Ectodermal cell (in vitro differentiated cells): ENCODE results near the gene FHIT.

Experiments
- H3K27ac ChIP-seq: 2 replicates; pipeline ENCODE4 v1.7.0; 2013; ENCODE audit warnings: mild to moderate bottlenecking, low read depth, low read length; ENCODE audit not compliant: insufficient read depth, poor library complexity, severe bottlenecking
- H3K27me3 ChIP-seq: 2 replicates; pipeline ENCODE4 v1.7.0; 2013; ENCODE audit warnings: mild to moderate bottlenecking, low read length; ENCODE audit not compliant: insufficient read depth, control insufficient read depth, poor library complexity, severe bottlenecking
- H3K36me3 ChIP-seq: one replicate; pipeline ENCODE4 v1.7.0; 2013; ENCODE audit warnings: low read length; ENCODE audit not compliant: control insufficient read depth, insufficient read depth
- H3K4me1 ChIP-seq: one replicate; pipeline ENCODE4 v1.7.0; 2013; ENCODE audit warnings: low read length; ENCODE audit not compliant: control insufficient read depth, insufficient read depth
- H3K4me3 ChIP-seq: 2 replicates; pipeline ENCODE4 v1.7.0; 2013; ENCODE audit warnings: low read depth, low read length, control low read depth; ENCODE audit not compliant: insufficient read depth
- H3K9me3 ChIP-seq: 2 replicates; pipeline ENCODE4 v1.7.0; 2013; ENCODE audit warnings: mild to moderate bottlenecking, low read length, moderate library complexity; ENCODE audit not compliant: control insufficient read depth
- WGBS, 2 experiments: methylation state at CpG; one replicate each; pipeline ENCODE4 v1.1.7; 2013; ENCODE audit warnings: missing lambda C conversion rate in 2 of 2; 5-methylcytosine and 5-hydroxymethylcytosine counted together

Gene FHIT

GRCh38 chr3:60423556-60423955 is 827.7 kb downstream of the FHIT start:
- 96 to 100% methylated on average over 1 of the region's 1 CpG for WGBS, 2 experiments
- Histone ChIP-seq H3K27me3 (no peaks in the 10 kb centered on the region), H3K27ac (no peak overlapping the region), H3K4me3 (no peak overlapping the region), H3K9me3 (no peaks in the 10 kb centered on the region), H3K36me3 (no peaks in the 10 kb centered on the region), H3K4me1 (no peaks in the 10 kb centered on the region)

DNA sequence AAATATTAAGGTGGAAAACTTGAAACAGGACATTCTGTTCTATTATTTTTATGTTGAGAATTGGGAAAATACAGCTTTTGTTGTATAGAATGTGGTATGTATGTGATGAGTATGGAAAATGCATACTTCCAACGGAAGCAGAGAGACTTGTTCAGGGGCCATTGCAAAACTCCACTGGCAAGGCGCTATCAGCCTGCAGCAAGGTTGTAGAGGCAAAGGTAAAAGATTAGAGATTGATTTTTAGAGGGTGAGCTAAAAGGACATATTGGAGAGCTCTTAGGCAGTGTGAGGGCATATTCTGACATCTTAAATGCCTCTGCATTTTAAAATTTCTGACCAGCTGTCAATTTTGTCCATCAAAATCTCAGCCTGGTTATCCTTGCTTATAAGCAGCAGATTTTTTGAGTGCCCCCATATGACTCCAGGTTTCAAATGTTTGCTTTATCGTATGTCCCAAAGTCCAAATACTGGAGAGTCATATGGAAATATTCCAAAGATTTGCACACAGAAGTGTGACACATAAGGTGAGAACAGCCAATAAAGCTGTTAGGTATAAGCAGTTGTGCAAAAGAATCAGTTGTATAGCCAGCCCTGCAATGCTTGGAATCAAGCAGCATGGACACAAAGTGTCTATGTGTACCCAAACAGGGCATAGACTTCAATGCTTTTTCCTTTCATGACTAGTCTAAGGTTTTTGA is 829.4 kb downstream of the FHIT start:
- Histone ChIP-seq H3K4me1 (no peaks in the 10 kb centered on the region), H3K27me3 (no peaks in the 10 kb centered on the region), H3K9me3 (no peaks in the 10 kb centered on the region), H3K27ac (no peak overlapping the region), H3K36me3 (no peaks in the 10 kb centered on the region), H3K4me3 (no peak overlapping the region)
- WGBS, 2 experiments: 94 to 96% methylated on average over 3 of the region's 3 CpGs

DNA sequence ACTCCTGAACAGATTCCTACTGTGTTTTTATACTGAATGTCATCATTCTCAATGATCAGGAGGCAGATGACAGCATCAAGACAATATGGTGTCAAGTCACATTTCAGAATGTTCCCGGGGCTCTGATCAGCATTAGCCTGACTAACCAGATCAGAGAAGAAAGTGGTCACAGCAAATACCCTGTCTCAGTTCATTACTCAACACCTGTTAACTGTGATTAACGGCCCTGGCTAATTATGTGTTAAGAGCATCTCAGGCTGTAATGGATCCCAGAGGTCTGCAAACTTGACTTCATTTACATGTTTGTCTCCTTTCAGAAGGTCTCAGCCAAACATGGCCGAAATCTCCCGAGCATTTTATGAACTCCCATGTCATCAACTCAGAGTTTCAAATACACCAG is 833.7 kb downstream of the FHIT start:
- H3K9me3 ChIP-seq: no peaks in the 10 kb centered on the region
- H3K27me3 ChIP-seq: no peaks in the 10 kb centered on the region
- no peaks in the 10 kb centered on the region for H3K36me3 ChIP-seq
- no peaks in the 10 kb centered on the region for H3K4me1 ChIP-seq
- H3K27ac ChIP-seq: no peak overlapping the region
- 88 to 89% methylated on average over 4 of the region's 4 CpGs for WGBS, 2 experiments
- H3K4me3 ChIP-seq: no peak overlapping the region

GRCh38 chr3:60414011-60414410 is 837.2 kb downstream of the FHIT start:
- Histone ChIP-seq H3K27ac (no peak overlapping the region), H3K9me3 (no peaks in the 10 kb centered on the region), H3K4me3 (no peak overlapping the region), H3K27me3 (no peaks in the 10 kb centered on the region), H3K4me1 (no peaks in the 10 kb centered on the region), H3K36me3 (no peaks in the 10 kb centered on the region)
- 93 to 95% methylated on average over 4 of the region's 4 CpGs for WGBS, 2 experiments

- Histone ChIP-seq H3K36me3 (no peaks in the 10 kb centered on the region), H3K27ac (no peak overlapping the region), H3K9me3 (no peaks in the 10 kb centered on the region), H3K4me1 (no peaks in the 10 kb centered on the region), H3K27me3 (no peaks in the 10 kb centered on the region), H3K4me3 (no peak overlapping the region)
- WGBS, 2 experiments: no CpG with 5 or more reads among the region's 1 CpG
These were observed 837.7 kb downstream of the FHIT start for GRCh38 chr3:60413551-60413950.

- no peaks in the 10 kb centered on the region for H3K36me3 ChIP-seq
- no peak overlapping the region for H3K4me3 ChIP-seq
- H3K9me3 ChIP-seq: no peaks in the 10 kb centered on the region
- H3K27me3 ChIP-seq: no peaks in the 10 kb centered on the region
- H3K4me1 ChIP-seq: no peaks in the 10 kb centered on the region
- 96% methylated on average over 4 of the region's 4 CpGs for WGBS, 2 experiments
- H3K27ac ChIP-seq: no peak overlapping the region
These were observed 847.4 kb downstream of the FHIT start for GRCh38 chr3:60403866-60404265.

DNA sequence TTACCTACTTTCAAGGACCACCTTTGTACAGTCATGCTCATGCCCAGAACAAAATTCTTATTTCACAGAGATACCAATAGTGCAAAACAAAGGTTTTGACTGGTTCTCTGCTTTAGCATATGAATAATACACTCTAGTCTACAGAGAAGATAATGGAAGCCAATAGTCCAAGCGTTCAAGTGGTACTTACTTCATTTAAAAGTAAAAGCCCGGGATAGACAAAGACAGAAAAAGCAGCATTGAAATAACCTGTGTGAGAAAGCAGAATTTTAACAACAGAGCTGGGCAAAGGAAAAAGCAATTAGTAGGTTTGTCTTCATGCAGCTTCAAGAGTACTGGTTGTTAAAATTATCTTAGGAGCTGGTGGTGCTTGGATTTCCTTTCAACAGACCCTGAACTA is 848.3 kb downstream of the FHIT start:
- H3K4me1 ChIP-seq: no peaks in the 10 kb centered on the region
- no peaks in the 10 kb centered on the region for H3K9me3 ChIP-seq
- 87 to 88% methylated on average over 2 of the region's 2 CpGs for WGBS, 2 experiments
- H3K27me3 ChIP-seq: no peaks in the 10 kb centered on the region
- no peak overlapping the region for H3K27ac ChIP-seq
- no peak overlapping the region for H3K4me3 ChIP-seq
- H3K36me3 ChIP-seq: no peaks in the 10 kb centered on the region

DNA sequence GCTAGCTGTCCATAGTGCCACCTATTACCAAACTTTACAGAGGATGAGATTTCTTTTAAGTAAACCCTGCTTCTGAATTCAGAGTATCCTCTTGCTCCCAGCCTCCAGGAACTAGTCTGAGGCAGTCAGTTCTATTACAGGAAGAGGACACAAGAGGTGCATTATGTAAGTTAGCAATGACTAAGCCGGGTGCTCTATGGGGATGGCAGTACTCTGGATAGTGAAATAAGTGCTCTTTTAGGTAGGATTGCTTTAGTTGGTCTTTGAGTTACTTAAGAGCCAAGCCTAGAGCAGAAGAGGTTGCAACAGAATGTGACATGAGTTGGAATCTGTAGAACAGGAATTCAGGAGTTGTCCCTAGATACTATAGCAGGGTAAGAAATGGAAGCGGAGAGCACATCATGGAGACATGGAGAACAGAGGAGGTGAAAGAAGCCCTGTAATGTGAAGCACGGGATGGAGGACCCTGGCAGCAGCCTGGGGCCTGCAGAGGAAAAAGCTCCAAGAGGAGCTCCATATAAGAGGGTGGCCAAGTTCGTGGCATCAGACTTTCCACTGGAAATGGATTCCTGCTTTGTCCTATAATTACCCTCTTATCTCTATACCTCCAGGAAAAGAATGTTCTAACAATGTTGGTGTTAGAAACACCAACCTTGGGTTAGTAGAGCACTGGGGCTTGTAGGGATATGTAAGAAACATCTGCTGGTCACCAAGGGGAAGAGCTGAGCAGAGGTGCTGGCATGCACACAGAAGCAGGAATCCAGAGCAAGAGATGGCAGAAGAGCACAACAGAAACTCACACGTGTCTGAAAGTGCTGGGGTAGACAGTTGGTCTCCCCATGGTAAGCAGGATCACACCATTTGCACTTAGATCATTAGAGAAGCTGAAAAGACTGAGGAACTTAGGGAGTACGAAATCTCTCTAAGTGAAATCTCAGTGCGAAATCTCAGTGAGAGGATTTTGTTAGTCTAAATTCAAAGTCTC is 851.1 kb downstream of the FHIT start:
- Histone ChIP-seq H3K9me3 (no peaks in the 10 kb centered on the region), H3K36me3 (no peaks in the 10 kb centered on the region), H3K27ac (no peak overlapping the region), H3K27me3 (no peaks in the 10 kb centered on the region), H3K4me1 (no peaks in the 10 kb centered on the region), H3K4me3 (no peak overlapping the region)
- WGBS, 2 experiments: 91 to 92% methylated on average over 7 of the region's 7 CpGs

GRCh38 chr3:60399292-60399691 is 852.0 kb downstream of the FHIT start:
- Histone ChIP-seq H3K4me3 (no peak overlapping the region), H3K9me3 (no peaks in the 10 kb centered on the region), H3K36me3 (no peaks in the 10 kb centered on the region), H3K27me3 (no peaks in the 10 kb centered on the region), H3K27ac (no peak overlapping the region), H3K4me1 (no peaks in the 10 kb centered on the region)
- WGBS, 2 experiments: 36 to 47% methylated on average over 1 to 3 of the region's 3 CpGs

- H3K27me3 ChIP-seq: no peaks in the 10 kb centered on the region
- H3K36me3 ChIP-seq: no peaks in the 10 kb centered on the region
- no peaks in the 10 kb centered on the region for H3K9me3 ChIP-seq
- H3K4me1 ChIP-seq: no peaks in the 10 kb centered on the region
- H3K27ac ChIP-seq: no peak overlapping the region
- H3K4me3 ChIP-seq: no peak overlapping the region
- WGBS, 2 experiments: 87 to 96% methylated on average over 3 to 4 of the region's 4 CpGs
These were observed 856.0 kb downstream of the FHIT start for GRCh38 chr3:60395173-60395762.
